IPS-18a (cell line): ENCODE measurements around the gene LRP3.

Source experiments
- H3K27ac ChIP-seq: one replicate; pipeline ENCODE4 v1.5.1; 2013; ENCODE audit warnings: low read length
- H3K27me3 ChIP-seq: one replicate; pipeline ENCODE4 v1.6.1; 2013; ENCODE audit warnings: mild to moderate bottlenecking, low read length; ENCODE audit not compliant: control insufficient read depth, insufficient read depth
- H3K36me3 ChIP-seq: one replicate; pipeline ENCODE4 v1.6.1; 2013; ENCODE audit warnings: low read depth, low read length; ENCODE audit not compliant: control insufficient read depth
- H3K4me1 ChIP-seq: one replicate; pipeline ENCODE4 v1.6.1; 2013; ENCODE audit warnings: low read depth, low read length; ENCODE audit not compliant: control insufficient read depth
- H3K4me3 ChIP-seq: one replicate; pipeline ENCODE4 v1.5.1; 2013; ENCODE audit warnings: low read length
- H3K9ac ChIP-seq: one replicate; pipeline ENCODE4 v1.6.1; 2013; ENCODE audit warnings: mild to moderate bottlenecking, low read length, moderate library complexity
- H3K9me3 ChIP-seq: one replicate; pipeline ENCODE4 v1.6.1; 2013; ENCODE audit warnings: low read depth, low read length; ENCODE audit not compliant: control insufficient read depth

Gene LRP3

DNA sequence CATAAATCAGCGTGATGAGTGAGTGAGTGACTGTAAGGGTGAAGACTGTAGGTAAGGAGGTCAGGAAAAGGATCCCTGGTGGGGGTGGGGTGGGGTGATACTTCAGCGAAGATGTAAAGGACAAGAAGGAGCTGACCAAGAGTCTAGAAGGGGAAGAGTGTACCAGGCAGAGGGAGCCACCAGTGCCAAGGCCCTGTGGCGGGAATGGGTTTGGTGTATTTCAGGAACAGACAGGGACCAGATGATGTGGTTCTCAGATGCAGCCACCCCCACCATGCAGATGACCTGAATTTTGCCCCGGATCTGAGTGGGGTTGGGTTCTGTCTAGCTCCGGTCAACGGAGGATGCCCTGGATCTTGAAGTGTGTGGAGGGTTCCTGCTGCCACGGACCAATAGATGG lies 61.7 kb downstream of the LRP3 start:
- Histone ChIP-seq H3K9ac (no peak overlapping the region), H3K27me3 (no peaks in the 10 kb centered on the region), H3K4me1 (no peaks in the 10 kb centered on the region), H3K9me3 (no peaks in the 10 kb centered on the region), H3K4me3 (no peak overlapping the region), H3K36me3 (no peaks in the 10 kb centered on the region), H3K27ac (no peak overlapping the region)

DNA sequence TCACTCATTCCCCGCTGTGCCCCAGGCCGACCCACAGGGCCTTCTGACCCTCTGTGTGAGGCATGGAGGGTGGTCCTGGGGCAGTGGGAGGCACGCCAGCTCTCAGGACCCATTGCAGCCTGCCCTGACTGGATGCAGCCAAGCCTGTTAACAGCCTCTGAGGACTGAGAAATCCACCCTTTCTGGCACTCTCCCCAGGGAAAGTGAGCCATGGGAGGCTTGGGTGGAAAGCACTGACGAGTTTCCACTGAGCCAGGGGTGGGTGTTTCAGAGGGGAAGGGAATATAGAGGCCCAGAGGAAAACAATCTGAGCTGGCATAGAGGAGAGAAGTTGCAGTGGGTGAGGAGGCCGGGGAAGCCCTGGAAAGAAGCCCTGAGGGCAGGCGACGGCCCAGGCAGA lies 62.1 kb downstream of the LRP3 start:
- Histone ChIP-seq H3K27ac (no peak overlapping the region), H3K27me3 (no peaks in the 10 kb centered on the region), H3K9ac (no peak overlapping the region), H3K36me3 (no peaks in the 10 kb centered on the region), H3K4me1 (no peaks in the 10 kb centered on the region), H3K9me3 (no peaks in the 10 kb centered on the region), H3K4me3 (no peak overlapping the region)

DNA sequence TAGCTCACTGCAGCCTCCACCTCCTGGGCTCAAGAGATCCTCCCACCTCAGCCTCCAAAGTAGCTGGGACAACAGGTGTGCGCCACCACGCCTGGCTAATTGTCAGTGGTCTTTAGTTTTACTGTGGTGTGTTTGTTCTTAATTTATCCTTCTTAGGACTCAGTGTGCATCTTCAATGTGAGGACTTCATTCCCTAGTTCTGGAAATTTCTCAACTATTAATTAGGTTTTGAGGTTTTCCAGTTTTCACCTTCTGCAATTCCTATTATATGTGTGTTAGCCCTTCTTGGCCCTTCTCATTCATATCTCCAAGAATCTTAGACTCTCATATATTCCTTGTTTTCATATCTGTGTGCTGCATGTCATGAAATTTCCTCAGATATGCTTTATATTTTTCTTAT lies 63.7 kb downstream of the LRP3 start:
- no peaks in the 10 kb centered on the region for H3K27me3 ChIP-seq
- H3K4me1 ChIP-seq: no peaks in the 10 kb centered on the region
- H3K36me3 ChIP-seq: no peaks in the 10 kb centered on the region
- no peak overlapping the region for H3K9ac ChIP-seq
- H3K9me3 ChIP-seq: no peaks in the 10 kb centered on the region
- H3K27ac ChIP-seq: no peak overlapping the region
- no peak overlapping the region for H3K4me3 ChIP-seq
